SK-N-SH treated with all-trans-retinoic acid at 6 μM for 48 hours (cell line): ENCODE results near the gene FAM124B.

Experiments used
- ATAC-seq: fragments of 200-7000 bp; cut with Tn5 transposase; 3 replicates; pipeline ENCODE4 v1.9.1; 2020; ENCODE audit warnings: mild to moderate bottlenecking, moderate library complexity
- BACH2 ChIP-seq: fragments of 250-450 bp; sonication (Bioruptor Pico); IDR thresholded peaks from 2 replicates; pipeline ENCODE4 v1.9.0; 2021; ENCODE audit warnings: mild to moderate bottlenecking, borderline replicate concordance
- CREB5 ChIP-seq: fragments of 250-450 bp; sonication (Bioruptor Pico); IDR thresholded peaks from 2 replicates; pipeline ENCODE4 v1.5.1; 2020; ENCODE audit warnings: low read depth, mild to moderate bottlenecking, moderate library complexity
- CSDC2 ChIP-seq: fragments of 250-450 bp; sonication (Bioruptor Pico); IDR thresholded peaks from 2 replicates; pipeline ENCODE4 v1.5.0; 2020; ENCODE audit warnings: mild to moderate bottlenecking, moderate library complexity
- CSRNP3 ChIP-seq: fragments of 250-450 bp; sonication (Bioruptor Pico); IDR thresholded peaks from 2 replicates; pipeline ENCODE4 v1.5.1; 2021; ENCODE audit warnings: mild to moderate bottlenecking, moderate library complexity
- GLIS3 ChIP-seq: fragments of 250-450 bp; sonication (Bioruptor Pico); IDR thresholded peaks from 2 replicates; pipeline ENCODE4 v1.5.0; 2020; ENCODE audit warnings: mild to moderate bottlenecking, moderate library complexity
- ISL1 ChIP-seq: fragments of 250-450 bp; sonication (Bioruptor Pico); IDR thresholded peaks from 2 replicates; pipeline ENCODE4 v2.1.2; 2022; ENCODE audit warnings: mild to moderate bottlenecking, moderate library complexity
- OSR1 ChIP-seq: fragments of 250-450 bp; sonication (Bioruptor Pico); IDR thresholded peaks from 2 replicates; pipeline ENCODE4 v1.8.0; 2022; ENCODE audit warnings: moderate library complexity, mild to moderate bottlenecking, inconsistent platforms
- PATZ1 ChIP-seq: fragments of 250-450 bp; sonication (Bioruptor Pico); IDR thresholded peaks from 2 replicates; pipeline ENCODE4 v1.8.0; 2020; ENCODE audit warnings: mild to moderate bottlenecking, moderate library complexity, borderline replicate concordance
- POU6F1 ChIP-seq: fragments of 250-450 bp; sonication (Bioruptor Pico); IDR thresholded peaks from 2 replicates; pipeline ENCODE4 v1.8.0; 2021; ENCODE audit warnings: low read depth, mild to moderate bottlenecking, moderate library complexity, borderline replicate concordance
- PPARA ChIP-seq: fragments of 250-450 bp; sonication (Bioruptor Pico); IDR thresholded peaks from 2 replicates; pipeline ENCODE4 v1.5.0; 2020; ENCODE audit warnings: mild to moderate bottlenecking, borderline replicate concordance
- RARB ChIP-seq: fragments of 250-450 bp; sonication (Bioruptor Pico); IDR thresholded peaks from 2 replicates; pipeline ENCODE4 v1.8.0; 2021; ENCODE audit warnings: mild to moderate bottlenecking, moderate library complexity
- SNAI2 ChIP-seq: fragments of 250-450 bp; sonication (Bioruptor Pico); IDR thresholded peaks from 2 replicates; pipeline ENCODE4 v1.5.0; 2020; ENCODE audit warnings: mild to moderate bottlenecking, moderate library complexity
- TCF4 ChIP-seq: fragments of 250-450 bp; sonication (Bioruptor Pico); IDR thresholded peaks from 2 replicates; pipeline ENCODE4 v1.8.0; 2021; ENCODE audit warnings: mild to moderate bottlenecking, moderate library complexity, borderline replicate concordance
- TOX ChIP-seq: fragments of 250-450 bp; sonication (Bioruptor Pico); IDR thresholded peaks from 2 replicates; pipeline ENCODE4 v1.8.0; 2021; ENCODE audit warnings: mild to moderate bottlenecking, moderate library complexity, borderline replicate concordance
- ZC3H10 ChIP-seq: fragments of 250-450 bp; sonication (Bioruptor Pico); IDR thresholded peaks from 2 replicates; pipeline ENCODE4 v1.5.1; 2021; ENCODE audit warnings: mild to moderate bottlenecking, moderate library complexity
- ZFP3 ChIP-seq: fragments of 250-450 bp; sonication (Bioruptor Pico); IDR thresholded peaks from 2 replicates; pipeline ENCODE4 v1.5.0; 2020; ENCODE audit warnings: mild to moderate bottlenecking, moderate library complexity
- ZNF565 ChIP-seq: fragments of 450-650 bp; formaldehyde crosslinking; conservative IDR thresholded peaks from 2 replicates; pipeline ENCODE4 v1.5.0; 2020; ENCODE audit warnings: low read depth, mild to moderate bottlenecking, moderate library complexity
- ZNF70 ChIP-seq: fragments of 450-650 bp; formaldehyde crosslinking; IDR thresholded peaks from 2 replicates; pipeline ENCODE4 v1.5.0; 2020; ENCODE audit warnings: mild to moderate bottlenecking, moderate library complexity
- ZNF8 ChIP-seq: fragments of 450-650 bp; formaldehyde crosslinking; IDR thresholded peaks from 2 replicates; pipeline ENCODE4 v1.5.0; 2020; ENCODE audit warnings: mild to moderate bottlenecking, moderate library complexity

The FAM124B gene

GRCh38 chr2:224401641-224402342 lies at the start of gene FAM124B:
Gene FAM124B, minus strand, starts transcription at chr2:224402107. Its CDS starts 339 bp downstream, at chr2:224401768.
- TF ChIP-seq TOX (CRISPR knock-in tag), result no peak
- TF ChIP-seq OSR1, result no peak
- TF ChIP-seq PPARA (CRISPR knock-in tag), result no peak
- TF ChIP-seq ZNF565 (CRISPR knock-in tag), result no peak
- no peak for TF ChIP-seq POU6F1 (CRISPR knock-in tag)
- TF ChIP-seq TCF4 (CRISPR knock-in tag), result no peak
- no peak for TF ChIP-seq BACH2 (CRISPR knock-in tag)
- no peak for TF ChIP-seq ISL1 (CRISPR knock-in tag)
- no peak for TF ChIP-seq SNAI2
- no peak for TF ChIP-seq CSDC2
- TF ChIP-seq RARB, result no peak
- no peak for TF ChIP-seq PATZ1
- no peak for TF ChIP-seq ZNF8 (CRISPR knock-in tag)
- no peak for TF ChIP-seq ZC3H10
- peak; percentile 62 for ATAC-seq

- no peak for TF ChIP-seq CSRNP3 (CRISPR knock-in tag)
- TF ChIP-seq ZNF565 (CRISPR knock-in tag), result no peak
- no peak for TF ChIP-seq CREB5
- no peak for TF ChIP-seq POU6F1 (CRISPR knock-in tag)
- TF ChIP-seq RARB, result no peak
- ATAC-seq, result peak; percentile 79
Measured at GRCh38 chr2:224449212-224450147, 47.6 kb upstream of the FAM124B start.

GRCh38 chr2:224448236-224448635 lies 46.3 kb upstream of the FAM124B start:
- TF ChIP-seq CREB5 (no peak), ZNF565 (CRISPR knock-in tag) (no peak), GLIS3 (CRISPR knock-in tag) (no peak), ZFP3 (no peak), POU6F1 (CRISPR knock-in tag) (no peak), ZNF8 (CRISPR knock-in tag) (no peak), ZNF70 (CRISPR knock-in tag) (no peak)
- no peak for ATAC-seq
